Epithelial cell of proximal tubule (primary cell): ENCODE results near the gene TSHZ3. TPM values are rescaled to one million over a fixed set of nuclear protein-coding genes. Genes with fewer than 3 reads are reported as not detected.

ENCODE experiments used
- DNase-seq: peaks from one replicate; pipeline ENCODE4 v3.0.0-alpha.2; 2011; ENCODE audit warnings: low read depth
- H3K4me3 ChIP-seq: 2 replicates; pipeline ENCODE4 v1.5.1; 2011; ENCODE audit warnings: low read depth, mild to moderate bottlenecking, low read length
- total RNA-seq: library from RNA; depleted of rRNA; stranded (reverse); fragments of >200 nt; gene quantifications from 2 replicates; pipeline ENCODE4 v1.2.3, GENCODE V29; 2015
- TF ChIP-seq, protein P1 (sequence below): conservative IDR thresholded peaks from 2 replicates; pipeline ENCODE4 v1.5.1; 2012; ENCODE audit warnings: low read depth, mild to moderate bottlenecking, low read length

Gene TSHZ3
- total RNA-seq, 1 donor from 2014 or later: 0.12 TPM

DNA sequence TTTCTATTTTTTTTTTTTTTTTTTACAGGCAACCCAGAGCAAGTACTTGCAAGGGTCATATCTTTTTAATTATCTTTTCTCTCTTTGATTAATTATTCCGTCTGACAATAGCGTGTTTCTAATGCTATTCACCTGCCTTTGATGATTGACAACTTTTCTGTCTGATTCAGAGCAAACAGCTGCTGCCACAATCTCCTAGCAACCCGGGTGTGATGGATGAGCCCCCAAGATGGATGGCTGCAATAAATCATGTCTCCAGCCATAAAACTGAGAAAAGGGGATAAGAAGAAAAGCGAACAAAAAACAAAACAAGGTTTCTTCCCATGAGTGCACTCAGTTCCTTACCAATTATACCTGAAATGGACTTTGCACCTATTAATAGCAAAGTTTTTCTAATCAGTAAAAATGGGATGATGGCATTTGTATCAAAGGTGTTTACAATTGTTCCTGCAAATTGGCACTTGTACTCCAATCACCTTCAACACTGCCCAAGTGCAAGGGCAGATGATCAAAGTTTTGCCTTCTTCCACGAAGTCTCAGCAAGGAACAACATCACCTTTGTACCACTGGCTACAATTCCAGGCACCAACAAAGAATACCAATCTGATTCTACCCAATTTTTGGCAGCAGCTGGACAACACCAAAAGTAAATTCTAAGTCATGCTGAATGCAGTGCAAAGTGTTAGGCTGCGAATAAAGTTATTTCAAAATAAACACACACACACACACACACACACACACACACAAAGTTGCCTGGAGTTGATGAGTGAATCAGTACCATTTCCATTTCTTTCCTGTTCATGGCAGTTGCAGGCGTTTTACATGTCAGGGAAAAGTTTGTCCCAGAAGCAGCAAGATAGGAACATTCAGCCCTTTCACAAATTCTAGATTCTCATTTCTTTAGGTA is 12.0 kb downstream of the TSHZ3 start:
- no peak for DNase-seq
- TF ChIP-seq, protein P1, sequence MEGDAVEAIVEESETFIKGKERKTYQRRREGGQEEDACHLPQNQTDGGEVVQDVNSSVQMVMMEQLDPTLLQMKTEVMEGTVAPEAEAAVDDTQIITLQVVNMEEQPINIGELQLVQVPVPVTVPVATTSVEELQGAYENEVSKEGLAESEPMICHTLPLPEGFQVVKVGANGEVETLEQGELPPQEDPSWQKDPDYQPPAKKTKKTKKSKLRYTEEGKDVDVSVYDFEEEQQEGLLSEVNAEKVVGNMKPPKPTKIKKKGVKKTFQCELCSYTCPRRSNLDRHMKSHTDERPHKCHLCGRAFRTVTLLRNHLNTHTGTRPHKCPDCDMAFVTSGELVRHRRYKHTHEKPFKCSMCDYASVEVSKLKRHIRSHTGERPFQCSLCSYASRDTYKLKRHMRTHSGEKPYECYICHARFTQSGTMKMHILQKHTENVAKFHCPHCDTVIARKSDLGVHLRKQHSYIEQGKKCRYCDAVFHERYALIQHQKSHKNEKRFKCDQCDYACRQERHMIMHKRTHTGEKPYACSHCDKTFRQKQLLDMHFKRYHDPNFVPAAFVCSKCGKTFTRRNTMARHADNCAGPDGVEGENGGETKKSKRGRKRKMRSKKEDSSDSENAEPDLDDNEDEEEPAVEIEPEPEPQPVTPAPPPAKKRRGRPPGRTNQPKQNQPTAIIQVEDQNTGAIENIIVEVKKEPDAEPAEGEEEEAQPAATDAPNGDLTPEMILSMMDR: no peak
- no peak overlapping the region for H3K4me3 ChIP-seq

DNA sequence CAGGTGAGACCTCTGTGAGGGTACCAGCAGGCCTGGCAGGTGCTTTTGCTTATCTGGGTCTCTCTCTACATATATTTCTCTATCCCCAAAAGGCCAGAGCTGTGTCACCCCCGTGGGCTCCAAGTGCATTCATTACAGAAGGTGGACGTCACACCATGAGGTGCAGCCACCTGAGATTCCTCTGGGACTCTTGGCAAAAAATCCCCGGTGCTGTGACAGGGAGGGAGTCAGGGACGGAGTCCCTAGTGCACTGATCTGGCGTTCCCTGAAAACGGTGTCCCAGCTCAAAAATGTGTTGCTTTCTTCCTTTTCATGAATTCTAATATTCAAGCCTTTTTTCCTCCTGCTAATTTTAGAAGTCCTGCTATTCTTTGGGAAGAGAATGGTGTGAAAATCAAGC is 13.5 kb downstream of the TSHZ3 start:
- no peak overlapping the region for H3K4me3 ChIP-seq
- TF ChIP-seq, protein P1: no peak
- DNase-seq: no peak

DNA sequence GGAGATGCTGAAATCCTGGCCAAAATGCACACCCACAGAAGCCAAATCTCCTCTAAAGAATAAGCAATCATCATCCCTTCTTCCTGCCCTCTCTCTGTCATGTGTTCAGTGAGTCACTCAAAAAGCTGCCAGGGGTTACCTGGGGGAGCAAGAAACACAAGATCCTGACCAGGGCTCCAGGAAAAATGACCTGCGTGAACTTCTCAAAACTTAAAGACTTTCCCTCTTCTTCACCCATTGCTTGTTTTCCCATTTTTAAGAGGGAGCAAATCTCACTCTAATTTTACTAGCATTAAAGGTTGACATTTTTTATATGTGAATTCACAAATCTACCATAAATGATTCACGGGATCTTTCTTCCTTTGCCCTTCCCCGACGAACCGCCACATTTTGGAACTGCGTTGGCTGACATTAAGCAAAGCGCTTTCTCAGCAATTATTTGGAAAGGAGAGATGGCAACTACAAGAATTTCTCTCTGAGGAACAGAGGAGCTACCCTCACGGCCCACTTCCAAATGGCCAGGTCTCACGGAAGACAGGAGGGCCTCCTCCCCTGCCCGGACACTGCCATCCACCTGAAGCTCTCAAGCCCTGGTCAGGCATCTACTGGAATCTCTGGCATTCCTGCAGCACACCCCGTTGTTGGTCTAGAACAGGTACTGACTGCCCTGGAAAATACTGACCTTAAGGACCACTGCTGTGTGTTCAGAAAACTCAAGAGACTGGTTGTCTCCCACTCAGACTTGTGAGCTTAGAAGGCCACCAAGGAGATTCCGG is 14.2 kb downstream of the TSHZ3 start:
- TF ChIP-seq, protein P1: no peak
- no peak overlapping the region for H3K4me3 ChIP-seq
- no peak for DNase-seq

DNA sequence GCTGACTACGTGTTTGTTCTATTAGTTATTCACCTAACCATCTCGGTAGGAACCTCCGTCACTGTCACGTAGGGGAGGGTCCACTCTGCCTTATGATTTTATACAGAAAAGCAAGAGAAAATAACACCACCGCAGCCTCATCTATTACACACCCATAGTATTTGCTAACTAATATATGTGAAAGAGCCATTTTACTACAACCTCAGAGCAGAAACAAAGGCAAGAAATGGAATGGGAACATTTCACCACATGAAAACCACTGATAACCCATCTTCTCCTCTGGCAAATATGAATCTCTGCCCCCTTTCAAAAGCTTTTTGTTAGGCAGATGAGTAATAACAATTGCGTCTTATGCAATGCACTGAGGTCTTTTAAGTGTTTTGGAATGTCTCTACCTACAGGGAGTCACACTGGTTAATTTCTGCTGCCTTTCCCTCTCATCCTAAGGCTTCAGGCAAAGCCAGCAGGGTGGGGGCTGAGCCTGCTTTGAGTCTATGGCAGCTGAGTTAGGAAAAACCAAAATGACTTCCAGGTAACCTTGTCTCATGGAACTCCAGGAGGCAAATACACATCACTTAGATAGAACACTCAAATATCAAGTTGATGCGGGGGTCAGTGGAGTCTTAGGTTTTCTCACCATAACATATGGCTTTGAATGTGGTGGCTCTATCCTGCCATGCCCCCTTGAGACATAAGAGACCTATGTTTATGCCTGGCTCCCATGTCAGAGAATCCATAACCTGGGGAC is 15.0 kb downstream of the TSHZ3 start:
- no peak overlapping the region for H3K4me3 ChIP-seq
- no peak for DNase-seq
- TF ChIP-seq, protein P1: no peak

DNA sequence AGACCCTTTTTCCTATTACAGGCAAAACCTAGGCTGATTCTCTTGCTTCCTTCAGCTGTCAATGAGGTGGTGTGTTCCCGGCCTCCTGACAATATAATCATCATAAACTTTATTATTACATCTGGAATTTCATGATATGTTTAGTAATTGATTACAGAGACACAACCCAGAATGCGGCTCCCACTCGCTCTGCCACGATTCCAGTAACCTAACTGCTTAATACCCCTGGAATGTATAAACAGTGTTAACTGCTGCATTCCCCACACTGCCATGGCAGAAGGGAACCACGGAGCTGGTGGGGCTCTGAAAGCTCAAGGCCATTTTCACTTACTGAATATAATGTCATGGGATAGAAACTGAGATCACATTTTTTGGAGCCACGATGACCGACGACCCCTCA is 17.1 kb downstream of the TSHZ3 start:
- TF ChIP-seq, protein P1: no peak
- no peak for DNase-seq
- no peak overlapping the region for H3K4me3 ChIP-seq

DNA sequence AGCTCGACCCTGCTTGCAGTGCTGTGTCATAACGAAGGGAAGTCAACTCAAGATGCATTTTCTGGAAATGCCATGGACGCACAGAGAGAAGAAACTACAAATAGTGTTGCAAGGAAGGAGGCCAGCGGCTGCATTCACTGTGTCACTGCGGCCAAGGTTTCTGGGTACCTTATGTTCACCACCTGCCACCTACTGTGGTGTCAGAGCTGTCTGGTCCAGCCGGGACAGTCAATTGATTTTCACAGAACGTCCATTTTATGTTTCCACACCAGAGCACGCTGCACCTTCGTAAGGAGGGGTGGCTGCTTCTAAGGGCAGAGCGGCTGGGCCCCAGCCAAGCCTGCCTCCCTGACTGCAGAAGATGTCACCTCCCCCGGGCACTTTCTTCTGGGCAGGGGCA is 17.7 kb downstream of the TSHZ3 start:
- no peak for DNase-seq
- H3K4me3 ChIP-seq: no peak overlapping the region
- TF ChIP-seq, protein P1: no peak
